Activated CD8-positive, alpha-beta memory T cell treated with anti-CD3 and anti-CD28 coated beads for 4 hours (primary cell): Measurements from ENCODE around the gene SIMC1.

Experiments used
- DNase-seq, 2 donors: peaks; one replicate each; pipeline ENCODE4 v3.0.0-alpha.2; 2020; ENCODE audit warnings: low read depth in 2 of 2

The SIMC1 gene

DNA sequence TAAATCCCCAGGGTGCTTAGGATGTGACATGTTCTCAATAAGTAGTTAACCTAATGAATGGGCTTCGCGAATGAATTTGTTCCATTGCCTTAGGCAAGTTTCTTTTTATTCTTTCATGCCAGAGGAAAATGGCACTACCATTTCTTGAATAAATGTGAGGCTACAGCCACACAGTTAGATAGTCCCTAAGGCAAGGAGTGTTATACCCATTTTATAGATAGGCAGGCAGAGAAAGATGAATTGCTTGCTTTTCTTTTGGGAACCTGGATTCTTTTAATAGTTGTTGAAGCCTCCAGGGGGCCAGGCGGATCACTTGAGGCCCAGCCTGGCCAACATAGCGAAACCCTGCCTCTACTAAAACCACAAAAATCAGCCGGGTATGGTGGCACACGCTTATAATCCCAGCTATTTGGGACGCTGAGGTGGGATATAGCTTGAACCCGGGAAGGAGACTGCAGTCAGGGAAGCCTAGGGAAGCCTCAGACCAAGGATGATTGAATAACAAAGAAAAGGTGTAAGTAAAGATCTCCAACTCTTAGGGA is 149.2 kb downstream of the SIMC1 start:
- no peak for DNase-seq

- DNase-seq, result no peak
These were observed 149.8 kb downstream of the SIMC1 start for GRCh38 chr5:176388003-176388443.

- peak; percentile 98 to 99 for DNase-seq
These were observed 150.4 kb downstream of the SIMC1 start, which contains the start of the genes HIGD2A and NOP16 for GRCh38 chr5:176388444-176389134. Gene HIGD2A, plus strand, starts transcription at chr5:176388751. Its CDS starts 69 bp downstream, at chr5:176388820. Gene NOP16, minus strand, starts transcription at chr5:176388598. Its CDS starts 59 bp downstream, at chr5:176388539.

- no peak for DNase-seq
These were observed 151.2 kb downstream of the SIMC1 start for GRCh38 chr5:176389135-176390123.

DNA sequence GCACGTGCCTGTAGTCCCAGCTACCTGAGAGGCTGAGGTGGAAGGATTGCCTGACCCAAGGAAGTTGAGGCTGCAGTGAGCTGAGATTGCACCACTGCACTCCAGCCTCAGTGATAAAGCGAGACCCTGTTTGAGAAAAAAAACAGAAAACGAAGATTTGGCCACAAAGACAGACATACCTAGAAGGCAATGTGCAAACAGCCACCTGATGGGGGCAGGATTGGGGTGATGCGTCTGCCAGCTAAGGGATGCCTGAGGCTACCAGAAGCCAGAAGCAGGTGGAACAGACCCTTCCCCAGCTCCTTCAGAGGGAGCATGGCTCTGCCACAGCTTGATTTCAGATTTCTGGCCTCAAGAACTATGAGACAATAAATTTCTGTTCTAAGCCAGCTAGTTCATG is 153.3 kb downstream of the SIMC1 start:
- DNase-seq, result no peak

- no peak for DNase-seq
These were observed 153.8 kb downstream of the SIMC1 start for GRCh38 chr5:176391999-176392398.

GRCh38 chr5:176392526-176392925 is 154.3 kb downstream of the SIMC1 start:
- DNase-seq, result no peak

DNA sequence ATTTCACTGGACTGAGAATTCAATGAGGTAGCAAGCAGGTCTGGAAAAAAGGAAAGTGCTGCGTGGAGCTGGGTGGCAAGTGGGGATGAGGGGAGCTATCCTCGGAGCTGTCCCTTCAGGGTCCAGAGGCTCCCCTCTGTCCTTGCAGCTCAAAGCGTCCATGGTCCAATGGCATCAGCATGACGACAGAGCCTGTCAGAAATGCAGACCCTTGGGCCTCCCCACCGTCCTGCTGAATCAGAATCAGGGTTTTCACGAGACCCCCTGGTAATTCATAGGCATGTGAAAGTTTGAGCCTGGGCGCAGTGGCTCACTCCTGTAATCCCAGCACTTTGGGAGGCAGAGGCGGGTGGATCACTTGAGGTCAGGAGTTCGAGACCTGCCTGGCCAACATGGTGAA is 155.9 kb downstream of the SIMC1 start:
- no peak for DNase-seq

GRCh38 chr5:176394881-176395675 is 156.9 kb downstream of the SIMC1 start:
- DNase-seq, result no peak
